NT2/D1 (cell line): Measurements from ENCODE around the gene KCNK18.
"Not testable (repeated sequence)": the region's sequence is repeated elsewhere in the genome, so short reads cannot be mapped to it uniquely, and the experiment has no call there.

Experiments
- DNase-seq: peaks from one replicate; pipeline ENCODE4 v3.0.0-alpha.2; 2011; ENCODE audit warnings: low read depth, low spot score
- H3K27me3 ChIP-seq: 2 replicates; pipeline ENCODE4 v1.6.0; 2011; ENCODE audit warnings: mild to moderate bottlenecking; ENCODE audit not compliant: insufficient read length, insufficient read depth
- H3K36me3 ChIP-seq: 2 replicates; pipeline ENCODE4 v1.6.1; 2011; ENCODE audit warnings: mild to moderate bottlenecking, low read length, mixed read lengths; ENCODE audit not compliant: insufficient read depth, insufficient read length
- H3K4me1 ChIP-seq: 2 replicates; pipeline ENCODE4 v1.5.1; 2011; ENCODE audit not compliant: insufficient read depth, insufficient read length
- H3K4me3 ChIP-seq: 2 replicates; pipeline ENCODE4 v1.5.1; 2011; ENCODE audit warnings: low read depth; ENCODE audit not compliant: insufficient read length
- H3K9ac ChIP-seq: 2 replicates; pipeline ENCODE4 v1.6.0; 2011; ENCODE audit warnings: low read depth; ENCODE audit not compliant: insufficient read length
- H3K9me3 ChIP-seq: 2 replicates; pipeline ENCODE4 v1.5.1; 2011; ENCODE audit warnings: mild to moderate bottlenecking, low read length; ENCODE audit not compliant: insufficient read depth
- SUZ12 ChIP-seq: IDR thresholded peaks from 2 replicates; pipeline ENCODE4 v1.6.1; 2011; ENCODE audit not compliant: insufficient read length, insufficient read depth; ENCODE audit errors: extremely low read depth
- YY1 ChIP-seq: IDR thresholded peaks from 2 replicates; pipeline ENCODE4 v1.6.1; 2011; ENCODE audit not compliant: insufficient read length, insufficient read depth
- ZNF274 ChIP-seq: IDR thresholded peaks from 2 replicates; pipeline ENCODE4 v1.6.1; 2011; ENCODE audit warnings: mild to moderate bottlenecking, low read depth, low read length

The KCNK18 gene

DNA sequence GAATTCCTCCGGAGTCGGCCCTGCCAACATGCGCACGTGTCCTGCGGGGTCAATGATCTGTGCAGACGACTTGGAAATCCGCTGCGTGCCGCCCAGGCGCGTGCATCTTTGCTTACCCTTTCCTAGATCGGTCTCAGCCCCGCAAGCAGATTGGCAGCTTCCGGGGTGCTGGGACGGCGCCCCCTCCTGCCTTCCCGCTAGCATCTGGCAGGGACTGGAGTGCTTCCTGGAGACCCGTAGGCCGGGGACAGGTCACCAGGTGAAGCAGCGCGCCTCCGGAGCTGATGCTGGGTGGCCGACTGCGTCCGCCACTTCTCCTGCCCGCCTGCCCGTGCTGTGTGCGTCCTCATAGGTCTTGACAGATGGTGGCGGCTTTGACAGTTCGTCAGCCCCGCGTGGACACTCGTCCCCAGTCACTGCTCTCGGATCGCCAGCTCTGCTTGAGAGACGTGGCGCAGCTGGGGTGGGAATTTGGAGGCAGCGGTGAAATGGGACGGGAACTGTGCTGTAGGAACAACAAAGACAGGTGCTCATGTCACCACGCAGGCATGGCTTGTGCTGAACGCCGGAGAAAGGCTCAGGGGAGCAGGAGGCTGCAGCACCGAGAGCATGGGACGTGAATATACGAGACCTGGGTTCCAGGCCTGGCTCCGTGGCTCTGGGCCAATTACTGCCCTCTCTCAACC, 21.9 kb upstream of the KCNK18 start:
- no peaks in the 10 kb centered on the region for H3K36me3 ChIP-seq
- TF ChIP-seq ZNF274: no peak
- no peak for TF ChIP-seq SUZ12
- TF ChIP-seq YY1: no peak
- DNase-seq: no peak
- no peaks in the 10 kb centered on the region for H3K9me3 ChIP-seq
- H3K4me1 ChIP-seq: peaks cover 3% of the 10 kb centered on the region
- H3K9ac ChIP-seq: peak overlapping the region; percentile 62
- peak overlapping the region; percentile 44 for H3K4me3 ChIP-seq
- peaks cover 55% of the 10 kb centered on the region for H3K27me3 ChIP-seq

DNA sequence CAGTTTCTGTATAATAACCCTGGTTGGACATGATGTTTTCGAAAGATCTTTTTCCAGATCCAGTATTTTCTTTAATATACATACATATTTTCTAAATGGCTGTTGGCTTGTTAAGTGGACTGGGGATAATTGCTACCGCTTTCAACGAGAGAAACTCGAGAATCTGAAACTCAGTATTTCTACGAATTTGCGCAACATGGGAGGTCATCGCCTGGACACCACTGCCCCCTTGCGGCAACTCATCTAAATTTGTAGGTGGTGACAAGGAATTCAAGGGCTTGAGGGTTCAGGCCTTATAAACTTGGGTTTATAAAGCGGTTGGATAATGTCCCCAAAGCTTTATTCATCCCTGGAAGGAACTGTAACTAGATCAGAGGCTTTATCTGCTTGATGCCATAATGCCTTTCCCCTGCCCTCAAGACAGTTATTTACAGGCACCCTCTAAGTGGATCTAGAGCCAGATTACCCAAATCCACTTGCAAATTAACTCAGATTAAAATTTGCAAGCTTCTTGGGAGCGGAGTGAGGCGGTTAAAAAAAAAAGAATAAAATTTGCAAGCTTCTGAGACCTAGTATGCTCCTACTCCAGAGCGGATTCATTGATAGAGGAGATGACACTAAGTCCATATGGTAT, 21.3 kb upstream of the KCNK18 start:
- H3K9ac ChIP-seq: peak overlapping the region; percentile 62
- peak; percentile 66 for DNase-seq
- peaks cover 49% of the 10 kb centered on the region for H3K27me3 ChIP-seq
- H3K4me3 ChIP-seq: peak overlapping the region; percentile 44
- TF ChIP-seq YY1: no peak
- no peak for TF ChIP-seq ZNF274
- no peak for TF ChIP-seq SUZ12
- H3K4me1 ChIP-seq: peaks cover 3% of the 10 kb centered on the region
- no peaks in the 10 kb centered on the region for H3K36me3 ChIP-seq
- H3K9me3 ChIP-seq: no peaks in the 10 kb centered on the region

DNA sequence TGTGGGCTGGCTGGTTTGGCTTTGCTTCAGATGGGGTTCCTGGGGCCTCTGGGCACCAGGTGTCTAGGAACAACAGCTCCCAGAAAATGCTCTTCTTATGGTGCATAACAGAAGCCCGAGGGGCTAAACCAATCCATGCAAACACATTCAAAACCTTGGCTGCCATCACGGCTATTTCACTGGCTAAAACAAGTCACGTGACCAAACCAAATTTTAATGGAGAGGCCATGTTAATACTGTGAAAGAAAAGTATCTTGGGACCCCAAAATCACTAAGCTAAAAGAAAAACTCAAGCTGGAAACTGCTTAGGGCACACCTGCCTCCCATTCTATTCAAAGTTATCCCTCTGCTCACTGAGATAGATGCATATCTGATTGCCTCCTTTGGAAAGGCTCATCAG, 19.1 kb upstream of the KCNK18 start:
- Histone ChIP-seq H3K9me3 (no peaks in the 10 kb centered on the region), H3K36me3 (no peaks in the 10 kb centered on the region), H3K27me3 (peaks cover 27% of the 10 kb centered on the region), H3K4me1 (peaks cover 3% of the 10 kb centered on the region), H3K9ac (no peak overlapping the region), H3K4me3 (no peak overlapping the region)
- no peak for DNase-seq
- TF ChIP-seq YY1: no peak
- TF ChIP-seq SUZ12: no peak
- TF ChIP-seq ZNF274: no peak

DNA sequence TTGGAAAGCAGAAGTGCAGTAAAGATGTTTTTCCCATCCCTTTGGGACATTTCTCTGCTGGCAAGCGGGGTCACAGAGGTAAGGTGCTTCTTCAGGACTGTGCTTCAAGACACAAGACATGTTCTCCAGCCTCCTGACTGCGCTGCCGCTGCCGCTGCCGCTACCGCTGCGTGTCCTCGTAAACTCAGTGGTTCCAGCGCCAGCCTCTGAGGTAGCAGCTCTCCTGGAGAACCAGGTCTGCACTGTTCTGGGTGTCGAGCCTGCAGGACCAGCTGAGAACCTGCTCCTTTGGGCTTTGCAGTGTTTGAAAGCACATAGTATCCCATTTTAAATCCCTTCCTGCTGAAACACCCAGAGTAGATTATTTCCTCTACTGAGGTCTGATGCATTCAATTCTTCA, 13.0 kb upstream of the KCNK18 start:
- Histone ChIP-seq H3K4me3 (no peak overlapping the region), H3K9ac (no peak overlapping the region), H3K4me1 (peaks cover 2% of the 10 kb centered on the region), H3K9me3 (no peaks in the 10 kb centered on the region), H3K36me3 (no peaks in the 10 kb centered on the region), H3K27me3 (no peaks in the 10 kb centered on the region)
- TF ChIP-seq YY1: no peak
- no peak for TF ChIP-seq ZNF274
- TF ChIP-seq SUZ12: no peak
- no peak for DNase-seq

DNA sequence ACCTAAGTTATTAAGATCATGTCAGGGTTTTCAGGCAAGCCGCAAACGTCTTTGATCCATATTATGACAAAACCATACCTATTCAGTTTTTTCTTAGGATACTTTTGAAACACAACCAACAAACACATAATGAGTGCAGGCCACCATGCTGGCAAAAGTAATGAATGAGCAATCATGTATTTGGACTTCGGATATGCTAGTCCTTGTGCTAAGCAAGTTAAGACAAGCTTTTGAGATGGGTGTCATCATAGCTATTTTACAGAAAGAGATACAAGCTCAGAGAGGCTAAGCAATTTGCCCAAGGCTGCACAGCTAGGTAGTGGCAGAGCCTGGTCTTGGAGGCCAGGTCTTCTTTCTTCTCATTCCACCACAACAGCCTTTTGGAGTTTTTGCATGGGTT, 12.5 kb upstream of the KCNK18 start:
- Histone ChIP-seq H3K27me3 (no peaks in the 10 kb centered on the region), H3K9me3 (no peaks in the 10 kb centered on the region), H3K4me1 (peaks cover 2% of the 10 kb centered on the region), H3K9ac (no peak overlapping the region), H3K4me3 (no peak overlapping the region), H3K36me3 (no peaks in the 10 kb centered on the region)
- TF ChIP-seq SUZ12 (no peak), YY1 (no peak), ZNF274 (no peak)
- DNase-seq: no peak

DNA sequence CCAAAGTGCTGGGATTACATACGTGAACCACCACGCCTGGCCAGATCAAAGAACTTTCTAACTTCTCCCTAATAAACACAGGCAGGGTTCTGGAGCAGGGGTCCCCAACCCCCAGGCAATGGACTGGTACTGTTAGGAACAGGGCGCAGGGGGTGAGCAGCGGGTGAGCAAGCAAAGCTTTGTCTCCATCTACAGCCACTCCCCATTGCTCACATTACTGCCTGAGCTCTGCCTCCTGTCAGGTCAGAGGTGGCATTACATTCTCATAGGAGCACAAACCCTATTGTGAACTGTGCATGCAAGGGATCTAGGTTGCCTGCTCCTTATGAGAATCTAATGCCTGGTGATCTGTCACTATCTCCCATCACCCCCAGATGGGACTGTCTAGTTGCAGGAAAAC, 11.5 kb upstream of the KCNK18 start:
- H3K9me3 ChIP-seq, H3K9ac ChIP-seq, H3K36me3 ChIP-seq, H3K27me3 ChIP-seq, H3K4me3 ChIP-seq, DNase-seq, H3K4me1 ChIP-seq: not testable (repeated sequence)

DNA sequence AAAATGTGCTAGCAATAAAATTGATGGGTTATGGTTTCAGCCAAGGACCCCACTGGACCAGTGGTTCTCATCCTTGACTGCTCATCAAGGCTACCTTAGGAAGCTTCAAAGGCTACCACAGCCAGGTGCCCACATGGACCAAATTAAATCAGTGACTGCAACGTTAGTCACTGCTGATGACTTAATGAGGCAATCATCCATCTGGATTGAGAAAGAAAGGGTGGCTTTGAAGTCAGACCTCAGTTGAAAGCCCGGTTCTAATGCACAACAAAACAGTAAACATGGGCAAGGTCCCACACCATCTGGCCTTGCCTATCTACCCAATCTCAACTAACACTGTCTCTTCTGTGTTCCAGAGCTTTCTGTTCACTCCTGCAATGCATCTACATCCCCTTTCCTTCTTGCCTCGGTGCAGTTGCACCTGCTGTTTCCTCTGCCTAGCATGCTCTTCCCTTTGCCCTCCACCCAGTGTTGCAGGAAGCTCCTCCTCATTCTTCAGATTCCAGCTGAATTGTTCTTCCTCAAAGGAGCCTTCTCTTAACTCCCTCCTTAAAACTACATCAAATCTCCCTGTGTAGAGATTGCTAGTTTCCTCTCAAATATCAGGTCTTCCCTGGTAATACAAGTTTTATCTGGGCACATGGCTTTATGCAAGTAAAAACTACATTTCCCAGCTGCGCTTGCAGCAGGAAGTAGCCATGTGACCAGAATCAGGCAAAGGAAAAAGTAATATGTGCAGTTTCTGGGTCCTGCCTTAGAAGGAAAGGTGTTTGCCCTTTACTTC, 10.3 kb upstream of the KCNK18 start:
- TF ChIP-seq SUZ12: no peak
- TF ChIP-seq ZNF274: no peak
- TF ChIP-seq YY1: no peak
- Histone ChIP-seq H3K9ac (no peak overlapping the region), H3K4me1 (peaks cover 2% of the 10 kb centered on the region), H3K36me3 (no peaks in the 10 kb centered on the region), H3K4me3 (no peak overlapping the region), H3K27me3 (no peaks in the 10 kb centered on the region), H3K9me3 (no peaks in the 10 kb centered on the region)
- no peak for DNase-seq
